IMR-90 (cell line): ENCODE results near the gene PRKCA. TPM values are rescaled to one million over a fixed set of nuclear protein-coding genes. Genes with fewer than 3 reads are reported as not detected.

Source experiments
- ATAC-seq: fragments of 200-7000 bp; cut with Tn5 transposase; 2 replicates; pipeline ENCODE4 v1.9.1; 2020; ENCODE audit warnings: low read depth, mild to moderate bottlenecking, moderate library complexity
- BruUV-seq: library from RNA; stranded (reverse); fragments of 400-500 nt; replicated peaks from 2 replicates; lab custom pipeline; 2021; lab: Mats Ljungman, UMichigan
- CTCF ChIA-PET: fragments of 300-600 bp; formaldehyde crosslinking; extraction: SDS; loops from one replicate; lab custom pipeline; 2021; ENCODE audit warnings: antibody characterized with exemption; lab: Yijun Ruan, JAX
- POLR2A ChIA-PET: fragments of 300-600 bp; sonication (Branson Sonifier 250); formaldehyde crosslinking; loops from one replicate; lab custom pipeline; 2022; ENCODE audit warnings: antibody characterized with exemption; ENCODE audit not compliant: unreplicated experiment; lab: Charles Lee
- DNase-seq: peaks from one replicate; pipeline ENCODE4 v3.0.0; 2013
- H2AFZ ChIP-seq: replicated peaks from 2 replicates; pipeline ENCODE3; 2013; ENCODE audit warnings: low read length, mild to moderate bottlenecking; ENCODE audit not compliant: poor library complexity
- H2AK5ac ChIP-seq: 2 replicates; pipeline ENCODE4 v1.6.1; 2013; ENCODE audit warnings: low read depth, low read length, inconsistent platforms
- H2AK9ac ChIP-seq: replicated peaks from 2 replicates; pipeline ENCODE3; 2013; ENCODE audit warnings: mild to moderate bottlenecking, low read depth, low read length, moderate library complexity; ENCODE audit not compliant: poor library complexity
- H2BK120ac ChIP-seq: 2 replicates; pipeline ENCODE4 v1.6.1; 2013; ENCODE audit warnings: low read depth, low read length, inconsistent platforms
- H2BK15ac ChIP-seq: 3 replicates; pipeline ENCODE4 v1.6.1; 2013; ENCODE audit warnings: low read depth, low read length, inconsistent platforms
- H2BK20ac ChIP-seq: 2 replicates; pipeline ENCODE4 v1.6.1; 2013; ENCODE audit warnings: low read depth, mild to moderate bottlenecking, inconsistent platforms, low read length, moderate library complexity
- H2BK5ac ChIP-seq: 2 replicates; pipeline ENCODE4 v1.6.1; 2013; ENCODE audit warnings: mild to moderate bottlenecking, low read depth, low read length, inconsistent platforms; ENCODE audit not compliant: poor library complexity, severe bottlenecking
- H3K14ac ChIP-seq: replicated peaks from 2 replicates; pipeline ENCODE4 v1.6.1; 2013; ENCODE audit warnings: low read depth, low read length, inconsistent platforms
- H3K18ac ChIP-seq: 2 replicates; pipeline ENCODE4 v1.6.1; 2013; ENCODE audit warnings: low read depth, low read length, control low read depth
- H3K23ac ChIP-seq: 2 replicates; pipeline ENCODE4 v1.6.1; 2013; ENCODE audit warnings: low read depth, low read length, inconsistent platforms
- H3K27ac ChIP-seq: 2 replicates; pipeline ENCODE4 v1.5.1; 2013; ENCODE audit warnings: mild to moderate bottlenecking, control low read depth, low read length; ENCODE audit not compliant: insufficient read depth
- H3K27me3 ChIP-seq: 2 replicates; pipeline ENCODE4 v1.6.1; 2013; ENCODE audit warnings: low read length; ENCODE audit not compliant: control insufficient read depth, insufficient read depth
- H3K36me3 ChIP-seq: 2 replicates; pipeline ENCODE4 v1.6.1; 2013; ENCODE audit warnings: low read length, mixed read lengths; ENCODE audit not compliant: control insufficient read depth, insufficient read depth
- H3K4ac ChIP-seq: 2 replicates; pipeline ENCODE4 v1.6.1; 2013; ENCODE audit warnings: low read depth, low read length, inconsistent platforms
- H3K4me1 ChIP-seq: 2 replicates; pipeline ENCODE4 v1.6.1; 2013; ENCODE audit warnings: low read length, mixed read lengths; ENCODE audit not compliant: control insufficient read depth, insufficient read depth
- H3K4me2 ChIP-seq: 2 replicates; pipeline ENCODE4 v1.6.1; 2013; ENCODE audit warnings: low read depth, mild to moderate bottlenecking, control low read depth, low read length, moderate library complexity
- H3K4me3 ChIP-seq: 2 replicates; pipeline ENCODE4 v1.5.1; 2013; ENCODE audit warnings: low read depth, mild to moderate bottlenecking, control low read depth, low read length, moderate library complexity; ENCODE audit not compliant: insufficient read depth
- H3K56ac ChIP-seq: 2 replicates; pipeline ENCODE4 v1.6.1; 2013; ENCODE audit warnings: low read length, inconsistent platforms; ENCODE audit not compliant: insufficient read depth; ENCODE audit errors: extremely low read depth
- H3K79me1 ChIP-seq, 2 experiments: 2 replicates each; pipeline ENCODE4 v1.6.1; 2013; ENCODE audit warnings: low read length in 2 of 2, inconsistent platforms in 1 of 2, low read depth in 1 of 2
- H3K9ac ChIP-seq: 2 replicates; pipeline ENCODE4 v1.6.1; 2013; ENCODE audit warnings: low read depth, low read length, control low read depth
- H3K9me1 ChIP-seq: 2 replicates; pipeline ENCODE4 v1.6.1; 2013; ENCODE audit warnings: low read length, inconsistent platforms; ENCODE audit not compliant: insufficient read depth
- H3K9me3 ChIP-seq: 2 replicates; pipeline ENCODE4 v1.6.1; 2013; ENCODE audit warnings: low read length; ENCODE audit not compliant: control insufficient read depth, insufficient read depth
- H4K20me1 ChIP-seq: 2 replicates; pipeline ENCODE4 v1.6.1; 2013; ENCODE audit warnings: low read length, inconsistent platforms; ENCODE audit not compliant: insufficient read depth
- H4K5ac ChIP-seq: 2 replicates; pipeline ENCODE4 v1.6.1; 2013; ENCODE audit warnings: mild to moderate bottlenecking, low read depth, low read length, control low read depth
- H4K8ac ChIP-seq, 2 experiments: 2 replicates each; pipeline ENCODE4 v1.6.1; 2013; ENCODE audit warnings: low read depth in 2 of 2, low read length in 2 of 2, control low read depth in 1 of 2, inconsistent platforms in 1 of 2
- H4K91ac ChIP-seq: 2 replicates; pipeline ENCODE4 v1.6.1; 2013; ENCODE audit warnings: low read depth, low read length, inconsistent platforms; ENCODE audit not compliant: insufficient read depth
- BHLHE40 ChIP-seq: fragments of 150-350 bp; IDR thresholded peaks from 2 replicates; pipeline ENCODE4 v1.6.1; 2016; ENCODE audit warnings: mild to moderate bottlenecking, low read depth, low read length
- CEBPB ChIP-seq: IDR thresholded peaks from 2 replicates; pipeline ENCODE4 v1.6.1; 2012; ENCODE audit warnings: low read depth, low read length, improper control_type of control experiment
- CHD1 ChIP-seq: IDR thresholded peaks from 2 replicates; pipeline ENCODE4 v1.6.1; 2012; ENCODE audit warnings: low read depth, low read length, improper control_type of control experiment
- CTCF ChIP-seq: conservative IDR thresholded peaks from 2 replicates; pipeline ENCODE4 v1.5.1; 2012; ENCODE audit warnings: mild to moderate bottlenecking, low read depth, low read length, improper control_type of control experiment
- FOS ChIP-seq: fragments of 150-350 bp; IDR thresholded peaks from 2 replicates; pipeline ENCODE4 v1.6.1; 2016; ENCODE audit warnings: low read depth, low read length
- MAFK ChIP-seq: IDR thresholded peaks from 2 replicates; pipeline ENCODE4 v1.6.1; 2012; ENCODE audit warnings: low read depth, low read length, improper control_type of control experiment
- MAZ ChIP-seq: IDR thresholded peaks from 2 replicates; pipeline ENCODE4 v1.6.1; 2012; ENCODE audit warnings: low read depth, mild to moderate bottlenecking, low read length, improper control_type of control experiment, moderate library complexity, borderline replicate concordance
- MXI1 ChIP-seq: IDR thresholded peaks from 2 replicates; pipeline ENCODE4 v1.6.1; 2012; ENCODE audit warnings: low read depth, mild to moderate bottlenecking, low read length, moderate library complexity, borderline replicate concordance
- NFE2L2 ChIP-seq: fragments of 150-350 bp; IDR thresholded peaks from 2 replicates; pipeline ENCODE4 v1.6.1; 2016; ENCODE audit warnings: low read depth, mild to moderate bottlenecking, low read length
- POLR2A ChIP-seq: IDR thresholded peaks from 2 replicates; pipeline ENCODE4 v1.6.1; 2012; ENCODE audit warnings: mild to moderate bottlenecking, low read depth, low read length
- RAD21 ChIP-seq: IDR thresholded peaks from 2 replicates; pipeline ENCODE4 v1.6.1; 2012; ENCODE audit warnings: low read length, improper control_type of control experiment
- RCOR1 ChIP-seq: IDR thresholded peaks from 2 replicates; pipeline ENCODE4 v1.6.1; 2012; ENCODE audit warnings: mild to moderate bottlenecking, low read length, improper control_type of control experiment; ENCODE audit not compliant: insufficient replicate concordance
- RFX5 ChIP-seq: IDR thresholded peaks from 2 replicates; pipeline ENCODE4 v1.8.0; 2012; ENCODE audit warnings: low read depth, mild to moderate bottlenecking, low read length, moderate library complexity
- SMC3 ChIP-seq: fragments of 150-350 bp; IDR thresholded peaks from 2 replicates; pipeline ENCODE4 v1.6.1; 2016; ENCODE audit warnings: low read depth, mild to moderate bottlenecking, antibody characterized with exemption, low read length, moderate library complexity
- USF2 ChIP-seq: fragments of 150-350 bp; IDR thresholded peaks from 2 replicates; pipeline ENCODE4 v1.6.1; 2017; ENCODE audit warnings: mild to moderate bottlenecking, antibody characterized with exemption, low read length, low read depth
- WGBS, 2 experiments: methylation state at CpG; one replicate each; pipeline versions ENCODE4 v1.1.5 to v1.1.7; 2013; ENCODE audit warnings: missing lambda C conversion rate in 2 of 2; ENCODE audit not compliant: insufficient read length in 1 of 2; ENCODE audit errors: extremely low coverage in 2 of 2; 5-methylcytosine and 5-hydroxymethylcytosine counted together
- dilution Hi-C: fragments of 300-500 bp; cut with HindIII; formaldehyde crosslinking; loops from one replicate; pipeline ENCODE4 v1.14.3; 2018; ENCODE audit warnings: low sequenced_read_pairs; ENCODE audit not compliant: unreplicated experiment
- in situ Hi-C: fragments of 300-500 bp; cut with MboI; formaldehyde crosslinking; loops from 3 replicates; pipeline ENCODE4 v1.14.3; 2019; ENCODE audit warnings: low sequenced_read_pairs, inconsistent platforms, mixed read lengths
- intact Hi-C: fragments of 100-400 bp; cut with micrococcal nuclease; formaldehyde crosslinking; loops from 2 replicates; pipeline ENCODE4 v1.10.0; 2022
- polyA plus RNA-seq, 3 experiments: library from polyadenylated mRNA; depleted of rRNA; stranded (reverse); fragments of >200 nt; gene quantifications; 2 replicates each; pipeline ENCODE4 v1.2.3, GENCODE V29; 2012; ENCODE audit warnings: low replicate concordance in 1 of 3
- total RNA-seq: library from RNA; depleted of rRNA; stranded (reverse); fragments of >200 nt; gene quantifications from 2 replicates; pipeline ENCODE4 v1.2.3, GENCODE V29; 2012
- TF ChIP-seq, protein P1 (sequence below): fragments of 150-350 bp; IDR thresholded peaks from 2 replicates; pipeline ENCODE4 v1.6.1; 2016; ENCODE audit warnings: low read depth, mild to moderate bottlenecking, low read length, moderate library complexity, borderline replicate concordance

Gene PRKCA
- total and polyA plus RNA-seq, 2 of the 4 experiments (the other 2 are of a cell fraction), result 31.0 to 46.0 TPM

DNA sequence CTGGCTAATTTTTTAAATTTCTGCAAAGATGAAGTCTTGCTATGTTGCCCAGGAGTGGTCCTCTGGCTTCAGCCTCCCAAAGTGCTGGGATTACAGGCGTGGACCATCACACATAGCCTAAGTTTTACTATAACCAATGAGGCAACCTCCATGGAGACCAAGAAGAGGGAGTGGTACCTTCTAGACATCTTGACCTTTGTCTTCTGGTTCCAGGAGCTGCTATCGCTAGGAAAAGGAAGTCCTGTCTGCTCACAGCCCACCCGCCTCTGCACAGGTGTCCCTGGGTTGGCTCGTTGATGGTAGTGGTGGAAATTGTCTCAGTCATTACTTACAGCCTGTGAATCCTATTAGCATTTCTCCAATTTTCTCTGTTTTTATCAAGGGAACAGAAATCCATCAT lies 169.7 kb downstream of the PRKCA start:
- Histone ChIP-seq H3K56ac (no peak overlapping the region), H2AK5ac (no peak overlapping the region), H2BK20ac (no peak overlapping the region), H4K20me1 (no peaks in the 10 kb centered on the region), H3K23ac (no peak overlapping the region), H2AK9ac (no peak overlapping the region), H3K4me1 (peaks cover 25% of the 10 kb centered on the region), H2BK5ac (no peak overlapping the region), H3K27me3 (no peaks in the 10 kb centered on the region), H3K79me1 (peaks cover 41 to 87% of the 10 kb centered on the region in 2 experiments), H3K36me3 (no peaks in the 10 kb centered on the region), H3K4me2 (no peak overlapping the region), H3K4me3 (no peak overlapping the region), H4K8ac (no peak overlapping the region), H3K18ac (no peak overlapping the region), H4K91ac (no peak overlapping the region), H3K9ac (no peak overlapping the region), H3K9me3 (no peaks in the 10 kb centered on the region), H2AFZ (no peak overlapping the region), H3K14ac (no peak overlapping the region), H4K5ac (no peak overlapping the region), H3K27ac (no peak overlapping the region), H2BK15ac (no peak overlapping the region), H3K4ac (peak overlapping the region; percentile 18; the same call in 1 of the 2 replicates), H3K9me1 (peaks cover 27% of the 10 kb centered on the region), H2BK120ac (no peak overlapping the region)
- ATAC-seq (no peak), DNase-seq (no peak)
- dilution Hi-C loops, result no loop called here
- intact Hi-C loops, result no loop called here
- TF ChIP-seq USF2 (no peak), NFE2L2 (no peak), POLR2A (no peak), BHLHE40 (no peak), CEBPB (no peak), FOS (no peak), MXI1 (no peak), RFX5 (no peak), SMC3 (no peak), MAZ (no peak), RAD21 (no peak), RCOR1 (no peak), MAFK (no peak), CTCF (no peak), CHD1 (no peak)
- TF ChIP-seq, protein P1, sequence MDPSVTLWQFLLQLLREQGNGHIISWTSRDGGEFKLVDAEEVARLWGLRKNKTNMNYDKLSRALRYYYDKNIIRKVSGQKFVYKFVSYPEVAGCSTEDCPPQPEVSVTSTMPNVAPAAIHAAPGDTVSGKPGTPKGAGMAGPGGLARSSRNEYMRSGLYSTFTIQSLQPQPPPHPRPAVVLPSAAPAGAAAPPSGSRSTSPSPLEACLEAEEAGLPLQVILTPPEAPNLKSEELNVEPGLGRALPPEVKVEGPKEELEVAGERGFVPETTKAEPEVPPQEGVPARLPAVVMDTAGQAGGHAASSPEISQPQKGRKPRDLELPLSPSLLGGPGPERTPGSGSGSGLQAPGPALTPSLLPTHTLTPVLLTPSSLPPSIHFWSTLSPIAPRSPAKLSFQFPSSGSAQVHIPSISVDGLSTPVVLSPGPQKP, result no peak
- WGBS, 2 experiments, result no CpG with 5 or more reads among the region's 4 CpGs
- no TSS peak for BruUV-seq
- CTCF ChIA-PET, result no interaction called here
- POLR2A ChIA-PET, result no interaction called here
- in situ Hi-C loops, result no loop called here
